Osteoblast (primary cell): ENCODE measurements around the gene HOXA2. TPM values are rescaled to one million over a fixed set of nuclear protein-coding genes. Genes with fewer than 3 reads are reported as not detected.

Experiments
- DNase-seq: peaks from one replicate; pipeline ENCODE4 v3.0.0; 2011; ENCODE audit warnings: low spot score, mixed read lengths; ENCODE audit not compliant: insufficient read length; ENCODE audit errors: missing footprints
- H2AFZ ChIP-seq: 2 replicates; pipeline ENCODE4 v1.6.0; 2011; ENCODE audit warnings: mild to moderate bottlenecking, low read length
- H3K27ac ChIP-seq: 2 replicates; pipeline ENCODE4 v1.5.1; 2011; ENCODE audit warnings: mild to moderate bottlenecking, low read depth, low read length, moderate library complexity
- H3K27me3 ChIP-seq: 2 replicates; pipeline ENCODE4 v1.6.0; 2012; ENCODE audit warnings: mild to moderate bottlenecking, control low read depth, inconsistent platforms, low read length, moderate library complexity; ENCODE audit not compliant: insufficient read depth
- H3K36me3 ChIP-seq: 2 replicates; pipeline ENCODE4 v1.5.1; 2011; ENCODE audit warnings: mild to moderate bottlenecking, low read length, control low read depth, moderate library complexity; ENCODE audit not compliant: insufficient read depth
- H3K4me1 ChIP-seq: 2 replicates; pipeline ENCODE4 v1.5.1; 2011; ENCODE audit warnings: mild to moderate bottlenecking, low read length, control low read depth, moderate library complexity; ENCODE audit not compliant: insufficient read depth
- H3K4me2 ChIP-seq: 2 replicates; pipeline ENCODE4 v1.6.0; 2011; ENCODE audit warnings: mild to moderate bottlenecking, low read length; ENCODE audit not compliant: insufficient read depth
- H3K4me3 ChIP-seq: fragments of 200-600 bp; sonication (generic); 3 replicates; pipeline ENCODE4 v1.5.1; 2012; ENCODE audit warnings: mild to moderate bottlenecking, low read length, inconsistent platforms; ENCODE audit not compliant: insufficient read depth
- H3K79me2 ChIP-seq: 2 replicates; pipeline ENCODE4 v1.6.0; 2012; ENCODE audit warnings: mild to moderate bottlenecking, low read length, control low read depth, inconsistent platforms; ENCODE audit not compliant: insufficient read depth
- H3K9me3 ChIP-seq: 2 replicates; pipeline ENCODE4 v1.5.1; 2011; ENCODE audit warnings: low read depth, low read length, control low read depth
- H4K20me1 ChIP-seq: 2 replicates; pipeline ENCODE4 v1.6.0; 2012; ENCODE audit warnings: mild to moderate bottlenecking, low read length, control low read depth; ENCODE audit not compliant: insufficient read depth
- CTCF ChIP-seq: IDR thresholded peaks from 2 replicates; pipeline ENCODE4 v1.5.1; 2011; ENCODE audit warnings: mild to moderate bottlenecking, low read depth, low read length, moderate library complexity; ENCODE audit errors: extremely low read depth
- total RNA-seq: library from RNA; depleted of rRNA; stranded (reverse); fragments of >200 nt; gene quantifications from 2 replicates; pipeline ENCODE4 v1.2.3, GENCODE V29; 2012

The HOXA2 gene
- total RNA-seq, 1 donor, result 0.36 TPM

DNA sequence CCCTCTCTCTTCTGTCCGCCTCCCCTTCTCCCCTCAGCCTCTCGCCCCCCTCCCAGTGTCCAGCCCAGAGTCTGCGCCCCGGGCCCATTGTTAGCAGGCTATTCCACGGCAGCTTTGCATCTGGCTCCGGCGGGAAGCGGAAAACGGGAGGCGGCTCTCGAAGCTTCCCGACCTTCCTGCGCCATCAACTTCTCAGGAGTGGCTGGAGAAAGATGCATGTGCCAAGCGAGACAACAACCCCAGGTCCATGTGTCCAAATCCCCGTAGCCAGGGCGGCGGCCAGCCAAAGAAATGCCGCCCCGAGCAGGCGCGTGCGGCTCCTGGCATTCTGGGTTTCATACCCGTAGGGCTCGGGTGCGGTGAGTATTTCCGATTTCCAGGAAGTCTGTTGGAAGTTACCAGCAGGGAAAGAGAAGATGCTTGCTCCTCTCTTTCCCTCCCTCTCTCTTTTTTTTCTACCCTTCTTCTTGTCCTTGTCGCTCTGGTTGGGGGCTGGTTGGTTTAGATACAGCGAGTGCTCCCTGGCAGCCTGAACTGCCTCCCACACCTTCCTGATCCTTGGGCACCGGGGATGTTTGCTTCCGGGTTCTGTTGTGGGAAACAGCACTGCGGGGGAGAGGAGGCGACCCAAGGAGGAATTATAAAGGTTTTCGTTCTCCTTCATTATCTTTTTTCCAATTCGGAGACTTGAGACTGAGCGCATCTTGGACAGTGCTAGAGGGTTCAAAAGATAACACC, 1.2 kb upstream of the HOXA2 start:
- no peaks in the 10 kb centered on the region for H3K9me3 ChIP-seq
- H4K20me1 ChIP-seq, result peaks cover 15% of the 10 kb centered on the region
- peaks cover 18% of the 10 kb centered on the region for H3K4me1 ChIP-seq
- DNase-seq, result peak; percentile 87
- no peak for TF ChIP-seq CTCF
- no peak overlapping the region for H2AFZ ChIP-seq
- H3K36me3 ChIP-seq, result peaks cover 27% of the 10 kb centered on the region
- H3K79me2 ChIP-seq, result peaks cover 29% of the 10 kb centered on the region
- H3K4me3 ChIP-seq, result no peak overlapping the region
- H3K27ac ChIP-seq, result no peak overlapping the region
- no peak overlapping the region for H3K4me2 ChIP-seq
- no peaks in the 10 kb centered on the region for H3K27me3 ChIP-seq

DNA sequence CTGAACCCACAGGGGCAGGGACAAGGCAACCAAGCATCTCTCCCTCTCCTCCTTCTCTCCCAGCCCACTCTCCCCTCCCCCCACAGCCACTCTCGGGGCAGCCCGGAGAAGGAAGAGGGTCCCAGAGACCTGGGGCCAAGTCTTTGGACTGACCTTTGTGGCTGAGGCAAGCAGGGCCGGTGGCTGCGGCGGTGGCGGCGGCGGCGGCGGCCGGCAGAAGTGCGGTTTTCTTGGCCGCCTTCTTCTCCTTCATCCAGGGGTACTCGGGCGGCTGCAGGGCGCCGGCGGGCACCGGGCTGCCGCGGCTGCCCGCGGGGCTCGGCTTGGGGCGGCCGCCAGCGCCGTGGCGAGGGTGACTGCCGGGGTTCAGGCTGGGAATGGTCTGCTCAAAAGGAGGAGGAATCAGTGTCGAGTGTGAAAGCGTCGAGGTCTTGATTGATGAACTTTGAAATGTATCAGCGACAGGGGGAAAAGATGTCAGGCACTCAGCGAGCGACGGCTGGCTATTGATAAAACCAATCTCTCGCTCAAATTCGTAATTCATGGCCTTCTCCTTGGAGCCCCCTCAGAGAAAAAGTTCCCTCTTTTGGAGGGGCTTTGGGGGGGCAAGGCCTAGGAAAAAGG, 414 bp downstream of the HOXA2 start:
- Histone ChIP-seq H3K4me1 (peaks cover 27% of the 10 kb centered on the region), H3K79me2 (peaks cover 45% of the 10 kb centered on the region), H3K27ac (no peak overlapping the region)

DNA sequence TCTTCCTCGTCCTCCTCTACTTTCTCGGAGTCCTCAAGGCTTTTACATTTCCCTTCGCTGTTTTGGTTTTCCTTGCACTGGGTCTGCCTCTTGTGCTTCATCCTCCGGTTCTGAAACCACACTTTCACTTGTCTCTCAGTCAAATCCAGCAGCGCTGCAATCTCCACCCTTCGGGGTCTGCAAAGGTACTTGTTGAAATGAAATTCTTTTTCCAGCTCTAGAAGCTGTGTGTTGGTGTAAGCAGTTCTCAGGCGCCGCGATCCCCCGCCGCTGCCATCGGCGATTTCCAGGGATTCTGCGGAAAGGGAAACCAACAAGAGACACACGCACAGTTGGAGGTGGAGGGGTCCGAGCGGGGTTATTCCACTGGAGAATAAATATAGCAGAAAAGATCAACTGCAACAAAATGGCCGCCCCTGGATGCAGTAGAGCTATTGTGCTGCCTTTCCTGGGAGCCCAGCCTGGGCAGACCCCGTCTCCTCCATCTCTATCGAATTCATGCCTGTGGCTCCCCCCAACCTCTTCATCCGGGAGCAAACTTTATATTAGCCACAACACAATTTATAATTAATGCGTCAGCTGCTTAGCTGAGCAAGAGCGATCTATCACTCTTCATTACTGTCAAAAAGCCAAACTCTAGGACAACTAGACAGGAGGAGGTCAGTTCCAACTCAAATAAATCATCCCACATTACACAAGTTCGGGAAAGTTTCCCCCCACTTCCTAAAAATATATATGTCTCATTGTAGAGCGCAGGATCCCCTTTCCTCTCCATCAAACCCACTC, 1.1 kb downstream of the HOXA2 start:
- no peak overlapping the region for H3K4me2 ChIP-seq
- H4K20me1 ChIP-seq, result peaks cover 20% of the 10 kb centered on the region
- DNase-seq, result no peak
- no peak overlapping the region for H3K27ac ChIP-seq
- H3K9me3 ChIP-seq, result no peaks in the 10 kb centered on the region
- H3K4me1 ChIP-seq, result peaks cover 28% of the 10 kb centered on the region
- H3K27me3 ChIP-seq, result no peaks in the 10 kb centered on the region
- H3K4me3 ChIP-seq, result no peak overlapping the region
- peaks cover 27% of the 10 kb centered on the region for H3K36me3 ChIP-seq
- H2AFZ ChIP-seq, result no peak overlapping the region
- TF ChIP-seq CTCF, result no peak
- H3K79me2 ChIP-seq, result peaks cover 51% of the 10 kb centered on the region

More for the DNA sequence above, 414 bp downstream of the HOXA2 start:
- Histone ChIP-seq H3K4me2 (no peak overlapping the region), H2AFZ (no peak overlapping the region), H3K4me3 (no peak overlapping the region), H3K36me3 (peaks cover 27% of the 10 kb centered on the region), H4K20me1 (peaks cover 20% of the 10 kb centered on the region), H3K27me3 (no peaks in the 10 kb centered on the region), H3K9me3 (no peaks in the 10 kb centered on the region)
- DNase-seq, result peak; percentile 76
- TF ChIP-seq CTCF, result no peak
